HG03135 (cell line): ENCODE data around the gene CAMK2A.
"Not testable (repeated sequence)": the region's sequence is repeated elsewhere in the genome, so short reads cannot be mapped to it uniquely, and the experiment has no call there.

Experiments
- ATAC-seq: cut with Tn5 transposase; IDR thresholded peaks from one replicate; pipeline ENCODE4 v1.9.1; 2021; ENCODE audit warnings: mild to moderate bottlenecking, moderate library complexity; ENCODE audit not compliant: unreplicated experiment

CAMK2A gene

GRCh38 chr5:150238646-150239045 is 50.9 kb downstream of the CAMK2A start:
- ATAC-seq = no peak

- ATAC-seq = no peak
These were observed 52.4 kb downstream of the CAMK2A start for GRCh38 chr5:150236981-150237754.

- no peak for ATAC-seq
These were observed 53.3 kb downstream of the CAMK2A start for GRCh38 chr5:150236313-150236712.

GRCh38 chr5:150235500-150235854 is 54.1 kb downstream of the CAMK2A start:
- ATAC-seq = no peak

GRCh38 chr5:150234576-150235499 is 54.7 kb downstream of the CAMK2A start:
- ATAC-seq = no peak

GRCh38 chr5:150233706-150234105 is 55.9 kb downstream of the CAMK2A start:
- ATAC-seq = not testable (repeated sequence)

GRCh38 chr5:150230842-150231241 is 58.7 kb downstream of the CAMK2A start:
- no peak for ATAC-seq

GRCh38 chr5:150229571-150229970 is 60.0 kb downstream of the CAMK2A start:
- no peak for ATAC-seq

- no peak for ATAC-seq
These were observed 61.8 kb downstream of the CAMK2A start for GRCh38 chr5:150227606-150228273.

GRCh38 chr5:150227036-150227435 is 62.5 kb downstream of the CAMK2A start:
- no peak for ATAC-seq

GRCh38 chr5:150224483-150225027 is 65.0 kb downstream of the CAMK2A start:
- ATAC-seq = no peak

GRCh38 chr5:150223474-150223873 is 66.1 kb downstream of the CAMK2A start:
- no peak for ATAC-seq

GRCh38 chr5:150222906-150223305 is 66.7 kb downstream of the CAMK2A start:
- no peak for ATAC-seq

GRCh38 chr5:150221471-150221870 is 68.1 kb downstream of the CAMK2A start:
- no peak for ATAC-seq

- ATAC-seq = no peak
These were observed 69.7 kb downstream of the CAMK2A start for GRCh38 chr5:150219861-150220260.

- ATAC-seq = no peak
These were observed 70.4 kb downstream of the CAMK2A start for GRCh38 chr5:150219142-150219541.

GRCh38 chr5:150218693-150219035 is 70.9 kb downstream of the CAMK2A start:
- no peak for ATAC-seq

- ATAC-seq = peak; percentile 88
These were observed 71.5 kb downstream of the CAMK2A start for GRCh38 chr5:150217873-150218692.

- no peak for ATAC-seq
These were observed 72.5 kb downstream of the CAMK2A start for GRCh38 chr5:150217038-150217437.
